ENCODE measurements around the gene CSH2. TPM values are rescaled to one million over a fixed set of nuclear protein-coding genes. Genes with fewer than 3 reads are reported as not detected.

Gene CSH2
- total RNA-seq, 1 donor from 2014 or later = not detected

DNA sequence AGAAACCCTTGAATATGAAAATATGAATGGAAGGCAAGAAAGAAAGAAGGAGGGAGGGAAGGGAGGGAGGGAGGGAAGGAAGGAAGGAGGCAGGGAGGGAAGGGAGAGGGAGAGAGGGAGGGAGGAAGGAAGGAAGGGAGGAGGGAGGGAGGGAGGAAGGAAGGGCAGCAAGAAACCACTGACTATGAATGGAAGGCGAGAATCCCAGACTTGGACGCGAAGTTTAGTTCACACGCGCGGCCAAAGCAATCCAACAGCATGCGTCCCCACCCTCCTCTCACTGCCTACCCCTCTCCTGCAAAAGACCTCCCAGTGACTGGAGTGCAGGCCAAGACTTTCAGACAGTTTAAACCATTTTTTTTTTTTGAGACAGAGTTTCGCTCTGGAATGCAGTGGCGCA is 23.1 kb downstream of the CSH2 start:
- H4K20me1 ChIP-seq (ENCODE audit: low read depth) = no peaks in the 10 kb centered on the region
- Mint-ChIP-seq H3K27ac (no peak overlapping the region), H3K4me3 (no peak overlapping the region), H3K36me3 (no peaks in the 10 kb centered on the region), H3K9me3 (peaks cover 10% of the 10 kb centered on the region), H3K27me3 (ENCODE audit: insufficient read depth, low read depth) (peaks cover 12% of the 10 kb centered on the region), H3K4me1 (peaks cover 6% of the 10 kb centered on the region)
- peaks cover 6% of the 10 kb centered on the region for H3F3A ChIP-seq (ENCODE audit: low read depth)
- no peak overlapping the region for H3K4me3 ChIP-seq
- H3K27ac ChIP-seq = no peak overlapping the region
- DNase-seq (ENCODE audit: low spot score) = no peak
- no peaks in the 10 kb centered on the region for H3K9me3 ChIP-seq (ENCODE audit: low read depth)
- no peaks in the 10 kb centered on the region for H3K79me2 ChIP-seq (ENCODE audit: low read depth)
- H3K27me3 ChIP-seq = peaks cover 52% of the 10 kb centered on the region
- H3K4me1 ChIP-seq = no peaks in the 10 kb centered on the region
- no peak overlapping the region for H3K9ac ChIP-seq
- TF ChIP-seq EZH2phosphoT487 (IDR thresholded peaks at IDR 0.05) (no peak), EZH2 (IDR thresholded peaks at IDR 0.05) (no peak)
- TF ChIP-seq, protein P1, sequence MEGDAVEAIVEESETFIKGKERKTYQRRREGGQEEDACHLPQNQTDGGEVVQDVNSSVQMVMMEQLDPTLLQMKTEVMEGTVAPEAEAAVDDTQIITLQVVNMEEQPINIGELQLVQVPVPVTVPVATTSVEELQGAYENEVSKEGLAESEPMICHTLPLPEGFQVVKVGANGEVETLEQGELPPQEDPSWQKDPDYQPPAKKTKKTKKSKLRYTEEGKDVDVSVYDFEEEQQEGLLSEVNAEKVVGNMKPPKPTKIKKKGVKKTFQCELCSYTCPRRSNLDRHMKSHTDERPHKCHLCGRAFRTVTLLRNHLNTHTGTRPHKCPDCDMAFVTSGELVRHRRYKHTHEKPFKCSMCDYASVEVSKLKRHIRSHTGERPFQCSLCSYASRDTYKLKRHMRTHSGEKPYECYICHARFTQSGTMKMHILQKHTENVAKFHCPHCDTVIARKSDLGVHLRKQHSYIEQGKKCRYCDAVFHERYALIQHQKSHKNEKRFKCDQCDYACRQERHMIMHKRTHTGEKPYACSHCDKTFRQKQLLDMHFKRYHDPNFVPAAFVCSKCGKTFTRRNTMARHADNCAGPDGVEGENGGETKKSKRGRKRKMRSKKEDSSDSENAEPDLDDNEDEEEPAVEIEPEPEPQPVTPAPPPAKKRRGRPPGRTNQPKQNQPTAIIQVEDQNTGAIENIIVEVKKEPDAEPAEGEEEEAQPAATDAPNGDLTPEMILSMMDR (IDR thresholded peaks at IDR 0.05) = no peak
- H3K36me3 ChIP-seq = no peaks in the 10 kb centered on the region
- no peak overlapping the region for H3K4me2 ChIP-seq
- no peak overlapping the region for H2AFZ ChIP-seq (replicated peaks)

DNA sequence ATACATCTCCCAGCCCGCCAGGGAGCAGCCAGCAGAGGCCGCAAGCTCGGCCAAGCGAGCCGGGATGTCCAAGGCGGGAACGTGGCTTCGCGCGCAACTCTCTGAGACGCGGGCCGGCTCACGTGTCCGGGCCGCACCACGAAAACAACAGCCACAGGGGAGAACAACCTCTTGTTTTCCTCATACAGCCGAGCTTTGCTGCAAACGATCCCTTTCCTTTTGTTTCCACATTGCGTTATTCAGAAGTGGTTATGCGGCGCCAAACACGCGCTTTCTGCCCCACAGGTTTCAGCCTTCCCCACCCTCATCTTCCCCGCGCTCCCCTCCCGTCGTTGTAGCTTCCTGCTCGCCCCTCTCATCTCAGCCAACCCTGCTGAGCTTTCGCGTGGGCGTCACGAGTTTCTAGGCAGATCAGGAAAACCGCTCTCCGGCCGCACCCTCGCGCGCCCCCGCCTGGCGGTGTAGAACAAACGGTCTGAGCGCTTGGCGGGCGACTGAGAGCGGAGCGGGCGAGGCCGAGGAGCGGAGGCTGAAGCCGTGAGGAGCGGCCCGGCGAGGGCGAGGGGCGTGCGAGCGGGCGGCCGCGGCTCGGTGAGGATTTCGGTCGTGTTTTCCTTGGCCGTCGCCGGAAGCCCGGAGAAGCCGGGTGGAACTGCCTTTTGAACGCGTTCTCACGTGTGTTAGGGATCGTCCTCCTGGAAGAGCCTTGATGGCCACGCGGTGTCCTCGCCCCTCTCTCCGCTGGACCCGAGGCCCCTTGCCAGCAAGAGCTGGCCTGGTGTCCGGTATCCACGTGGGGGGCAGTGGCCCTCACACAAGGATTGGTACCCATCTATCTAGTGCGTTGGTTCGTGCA is 24.4 kb downstream of the CSH2 start:
- Histone ChIP-seq H3K4me2 (peak overlapping the region; percentile 46), H3F3A (ENCODE audit: low read depth) (peaks cover 9% of the 10 kb centered on the region), H2AFZ (replicated peaks) (peak overlapping the region; percentile 85), H3K4me3 (no peak overlapping the region), H3K27me3 (peaks cover 61% of the 10 kb centered on the region), H3K9ac (no peak overlapping the region), H3K79me2 (ENCODE audit: low read depth) (no peaks in the 10 kb centered on the region), H3K27ac (no peak overlapping the region), H3K36me3 (no peaks in the 10 kb centered on the region), H3K9me3 (ENCODE audit: low read depth) (no peaks in the 10 kb centered on the region), H3K4me1 (no peaks in the 10 kb centered on the region), H4K20me1 (ENCODE audit: low read depth) (no peaks in the 10 kb centered on the region)
- peaks cover 10% of the 10 kb centered on the region for H3K9me3 Mint-ChIP-seq
- peak overlapping the region; percentile 72 for H3K4me3 Mint-ChIP-seq
- H3K27me3 Mint-ChIP-seq (ENCODE audit: insufficient read depth, low read depth) = peaks cover 12% of the 10 kb centered on the region
- H3K27ac Mint-ChIP-seq = peak overlapping the region; percentile 95
- DNase-seq (ENCODE audit: low spot score) = peak; percentile 91
- no peaks in the 10 kb centered on the region for H3K36me3 Mint-ChIP-seq
- TF ChIP-seq, protein P1 (IDR thresholded peaks at IDR 0.05) = peak; percentile 71
- no peak for TF ChIP-seq EZH2phosphoT487 (IDR thresholded peaks at IDR 0.05)
- no peak for TF ChIP-seq EZH2 (IDR thresholded peaks at IDR 0.05)
- H3K4me1 Mint-ChIP-seq = peaks cover 6% of the 10 kb centered on the region

DNA sequence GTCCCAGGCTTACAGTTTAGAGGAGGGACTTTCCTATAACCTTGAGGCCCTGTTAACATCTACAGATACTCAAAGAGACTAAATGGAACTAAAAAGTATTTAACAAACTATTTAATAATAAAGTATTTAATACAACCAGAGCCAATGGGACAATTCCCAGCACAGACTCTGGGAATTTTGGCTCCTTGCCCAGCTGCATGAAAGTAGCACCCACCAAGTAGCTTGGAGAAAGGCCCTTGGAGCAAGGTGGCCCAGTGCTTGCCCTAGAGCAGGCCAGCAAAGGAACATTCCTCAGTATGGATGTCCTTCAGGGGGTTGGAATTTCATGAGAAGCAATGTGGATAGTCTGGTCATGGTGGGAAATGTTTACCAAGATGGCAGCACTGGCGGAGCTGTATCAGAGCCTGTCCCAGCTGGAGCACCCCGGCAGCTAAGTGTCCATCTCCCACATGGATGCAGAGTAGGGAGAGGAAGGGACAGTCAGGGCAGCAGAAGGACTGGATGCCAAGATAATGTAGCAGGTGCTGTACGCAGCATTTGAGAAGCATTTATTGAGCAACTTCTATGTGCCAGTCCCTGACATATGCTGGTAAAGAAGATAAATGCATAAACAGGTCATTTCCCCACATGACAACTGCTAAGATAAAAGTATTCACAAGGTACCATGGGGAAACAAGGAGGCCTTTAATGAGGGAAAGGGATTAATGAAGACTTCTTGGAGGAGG is 25.8 kb downstream of the CSH2 start:
- Histone ChIP-seq H3K4me3 (no peak overlapping the region), H4K20me1 (ENCODE audit: low read depth) (no peaks in the 10 kb centered on the region), H3K36me3 (no peaks in the 10 kb centered on the region), H3K4me2 (no peak overlapping the region), H3K9me3 (ENCODE audit: low read depth) (no peaks in the 10 kb centered on the region), H2AFZ (replicated peaks) (no peak overlapping the region), H3K27me3 (peaks cover 59% of the 10 kb centered on the region), H3K4me1 (no peaks in the 10 kb centered on the region), H3K27ac (no peak overlapping the region), H3F3A (ENCODE audit: low read depth) (peaks cover 15% of the 10 kb centered on the region), H3K79me2 (ENCODE audit: low read depth) (no peaks in the 10 kb centered on the region), H3K9ac (no peak overlapping the region)
- DNase-seq (ENCODE audit: low spot score) = no peak
- peaks cover 10% of the 10 kb centered on the region for H3K4me1 Mint-ChIP-seq
- H3K9me3 Mint-ChIP-seq = peaks cover 10% of the 10 kb centered on the region
- peak overlapping the region; percentile 28 for H3K4me3 Mint-ChIP-seq
- no peak for TF ChIP-seq EZH2phosphoT487 (IDR thresholded peaks at IDR 0.05)
- no peak for TF ChIP-seq EZH2 (IDR thresholded peaks at IDR 0.05)
- TF ChIP-seq, protein P1 (IDR thresholded peaks at IDR 0.05) = no peak
- H3K36me3 Mint-ChIP-seq = no peaks in the 10 kb centered on the region
- H3K27me3 Mint-ChIP-seq (ENCODE audit: insufficient read depth, low read depth) = peaks cover 12% of the 10 kb centered on the region
- no peak overlapping the region for H3K27ac Mint-ChIP-seq

Data from neural progenitor cell (in vitro differentiated cells).